ENCODE data around the gene BATF3. TPM values are rescaled to one million over a fixed set of nuclear protein-coding genes. Genes with fewer than 3 reads are reported as not detected.
"Not testable (repeated sequence)": the region's sequence is repeated elsewhere in the genome, so short reads cannot be mapped to it uniquely, and the experiment has no call there.

The BATF3 gene
- total and polyA plus RNA-seq, 2 of the 4 experiments (the other 2 are of a cell fraction), result 1.6 to 3.9 TPM

GRCh38 chr1:212639524-212639923, 60.1 kb downstream of the BATF3 start:
- H4K5ac ChIP-seq (ENCODE audit: low read depth, low read length), result peak overlapping the region; percentile 30; the same call in 1 of the 2 replicates
- peaks cover 31% of the 10 kb centered on the region for H3K4me1 ChIP-seq (ENCODE audit: control insufficient read depth, insufficient read depth, low read length)
- 0 out of 3 replicates have a peak overlapping the region, but pooled peaks have one; percentile 41 for H2BK15ac ChIP-seq (ENCODE audit: low read depth, low read length)
- H2AFZ ChIP-seq (replicated peaks; ENCODE audit: low read length, poor library complexity); intact Hi-C loops (cut with micrococcal nuclease); BruUV-seq (replicated peaks); ATAC-seq (ENCODE audit: low read depth); dilution Hi-C loops (cut with HindIII; ENCODE audit: low sequenced_read_pairs, unreplicated experiment); in situ Hi-C loops (cut with MboI; ENCODE audit: low sequenced_read_pairs); H3K4me3 ChIP-seq (ENCODE audit: insufficient read depth, low read depth, low read length); H3K9ac ChIP-seq (ENCODE audit: low read depth, low read length); H3K36me3 ChIP-seq (ENCODE audit: control insufficient read depth, insufficient read depth, low read length); H3K56ac ChIP-seq (ENCODE audit: extremely low read depth, insufficient read depth, low read length); H3K23ac ChIP-seq (ENCODE audit: low read depth, low read length); DNase-seq; H3K27me3 ChIP-seq (ENCODE audit: control insufficient read depth, insufficient read depth, low read length); H4K20me1 ChIP-seq (ENCODE audit: insufficient read depth, low read length); H3K4me2 ChIP-seq (ENCODE audit: low read depth, low read length); H2AK9ac ChIP-seq (replicated peaks; ENCODE audit: low read depth, low read length, poor library complexity); H3K79me1 ChIP-seq (ENCODE audit: low read depth in 1 of 2, low read length in 2 of 2); H3K9me3 ChIP-seq (ENCODE audit: control insufficient read depth, insufficient read depth, low read length); POLR2A ChIA-PET (ENCODE audit: unreplicated experiment): not testable (repeated sequence)
- H4K91ac ChIP-seq (ENCODE audit: insufficient read depth, low read depth, low read length), result peak overlapping the region; percentile 77
- peak overlapping the region; percentile 88 for H3K4ac ChIP-seq (ENCODE audit: low read depth, low read length)
- peak overlapping the region; percentile 77; the same call in 1 of the 2 replicates for H3K14ac ChIP-seq (replicated peaks; ENCODE audit: low read depth, low read length)
- WGBS, 2 experiments (ENCODE audit: extremely low coverage in 2 of 2, insufficient read length in 1 of 2), result no CpG with 5 or more reads among the region's 2 CpGs
- peak overlapping the region; percentile 89 for H2BK120ac ChIP-seq (ENCODE audit: low read depth, low read length)
- peak overlapping the region; percentile 22; the same call in 1 of the 2 replicates for H2AK5ac ChIP-seq (ENCODE audit: low read depth, low read length)
- peak overlapping the region; percentile 90; the same call in 1 of the 2 replicates for H3K27ac ChIP-seq (ENCODE audit: insufficient read depth, low read length)
- peak overlapping the region in 1 of 2 experiments; percentile 20; a peak in 2 of 4 replicates for H4K8ac ChIP-seq (ENCODE audit: low read depth in 2 of 2, low read length in 2 of 2)
- peak overlapping the region; percentile 92 for H2BK20ac ChIP-seq (ENCODE audit: low read depth, low read length)
- peak overlapping the region; percentile 52; the same call in 1 of the 2 replicates for H3K18ac ChIP-seq (ENCODE audit: low read depth, low read length)
- H2BK5ac ChIP-seq (ENCODE audit: low read depth, low read length, poor library complexity, severe bottlenecking), result peak overlapping the region; percentile 64
- CTCF ChIA-PET, result interaction anchor here (1.1 to 1.7 kb wide), 2 partner anchors 30 to 183 kb away, joined by 3 to 4 read pairs; no protein-coding TSS in a partner anchor
- H3K9me1 ChIP-seq (ENCODE audit: insufficient read depth, low read length), result peaks cover 27% of the 10 kb centered on the region

Data from IMR-90 (cell line).